ENCODE measurements around the gene BICC1. TPM values are rescaled to one million over a fixed set of nuclear protein-coding genes. Genes with fewer than 3 reads are reported as not detected.

BICC1 gene
- total and polyA plus RNA-seq, 2 of the 8 experiments (the other 6 are each of a cell fraction or from before 2014, with no cell fraction given) = 0.20 to 0.73 TPM

GRCh38 chr10:58818900-58819299, 306.2 kb downstream of the BICC1 start (continued):
- TF ChIP-seq MAFK (IDR thresholded peaks at IDR 0.05; ENCODE audit: low read depth, low read length) = no peak
